Measurements from ENCODE around the gene ATP6V1G3. TPM values are rescaled to one million over a fixed set of nuclear protein-coding genes. Genes with fewer than 3 reads are reported as not detected.
"Not testable (repeated sequence)": the region's sequence is repeated elsewhere in the genome, so short reads cannot be mapped to it uniquely, and the experiment has no call there.

Gene ATP6V1G3
- total and polyA plus RNA-seq, 2 donors (not counting 1 experiment from before 2014, with no cell fraction given) = not detected

GRCh38 chr1:198524556-198524955 lies 15.9 kb downstream of the ATP6V1G3 start:
- no peak overlapping the region for H3K27ac ChIP-seq (ENCODE audit: insufficient read depth, low read length)
- H3K79me2 ChIP-seq (ENCODE audit: control insufficient read depth, insufficient read depth, low read length) = no peaks in the 10 kb centered on the region
- no peaks in the 10 kb centered on the region for H3K4me1 ChIP-seq (ENCODE audit: control insufficient read depth, extremely low read depth, insufficient read depth, low read length)
- no peak overlapping the region for H3K9ac ChIP-seq (ENCODE audit: insufficient read depth, low read length)
- H3K4me3 ChIP-seq (replicated peaks in 1 of 4; ENCODE audit: control extremely low read depth in 1 of 4, insufficient read depth in 1 of 4, low read depth in 3 of 4, low read length in 4 of 4) = no peak overlapping the region
- DNase-seq (ENCODE audit: low read depth in 2 of 2) = no peak
- no peaks in the 10 kb centered on the region for H3K27me3 ChIP-seq (ENCODE audit: control insufficient read depth, insufficient read depth, low read length)
- H3K36me3 ChIP-seq (ENCODE audit: control insufficient read depth, insufficient read depth, low read length) = no peaks in the 10 kb centered on the region
- no peaks in the 10 kb centered on the region for H4K20me1 ChIP-seq (ENCODE audit: control insufficient read depth, extremely low read depth, insufficient read depth, low read length)
- no peak overlapping the region for H3K4me2 ChIP-seq (ENCODE audit: extremely low read depth, insufficient read depth, low read length)
- H2AFZ ChIP-seq (ENCODE audit: low read length) = no peak overlapping the region
- TF ChIP-seq, protein P1, sequence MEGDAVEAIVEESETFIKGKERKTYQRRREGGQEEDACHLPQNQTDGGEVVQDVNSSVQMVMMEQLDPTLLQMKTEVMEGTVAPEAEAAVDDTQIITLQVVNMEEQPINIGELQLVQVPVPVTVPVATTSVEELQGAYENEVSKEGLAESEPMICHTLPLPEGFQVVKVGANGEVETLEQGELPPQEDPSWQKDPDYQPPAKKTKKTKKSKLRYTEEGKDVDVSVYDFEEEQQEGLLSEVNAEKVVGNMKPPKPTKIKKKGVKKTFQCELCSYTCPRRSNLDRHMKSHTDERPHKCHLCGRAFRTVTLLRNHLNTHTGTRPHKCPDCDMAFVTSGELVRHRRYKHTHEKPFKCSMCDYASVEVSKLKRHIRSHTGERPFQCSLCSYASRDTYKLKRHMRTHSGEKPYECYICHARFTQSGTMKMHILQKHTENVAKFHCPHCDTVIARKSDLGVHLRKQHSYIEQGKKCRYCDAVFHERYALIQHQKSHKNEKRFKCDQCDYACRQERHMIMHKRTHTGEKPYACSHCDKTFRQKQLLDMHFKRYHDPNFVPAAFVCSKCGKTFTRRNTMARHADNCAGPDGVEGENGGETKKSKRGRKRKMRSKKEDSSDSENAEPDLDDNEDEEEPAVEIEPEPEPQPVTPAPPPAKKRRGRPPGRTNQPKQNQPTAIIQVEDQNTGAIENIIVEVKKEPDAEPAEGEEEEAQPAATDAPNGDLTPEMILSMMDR (conservative IDR thresholded peaks at IDR 0.05 in 1 of 2, IDR thresholded peaks at IDR 0.05 in 1 of 2; ENCODE audit: low read depth in 1 of 2, low read length in 2 of 2) = no peak
- TF ChIP-seq EZH2 (IDR thresholded peaks at IDR 0.05; ENCODE audit: low read length, missing control alignments) = no peak
- H3K9me3 ChIP-seq (ENCODE audit: control insufficient read depth, insufficient read depth, low read depth, low read length) = no peaks in the 10 kb centered on the region

DNA sequence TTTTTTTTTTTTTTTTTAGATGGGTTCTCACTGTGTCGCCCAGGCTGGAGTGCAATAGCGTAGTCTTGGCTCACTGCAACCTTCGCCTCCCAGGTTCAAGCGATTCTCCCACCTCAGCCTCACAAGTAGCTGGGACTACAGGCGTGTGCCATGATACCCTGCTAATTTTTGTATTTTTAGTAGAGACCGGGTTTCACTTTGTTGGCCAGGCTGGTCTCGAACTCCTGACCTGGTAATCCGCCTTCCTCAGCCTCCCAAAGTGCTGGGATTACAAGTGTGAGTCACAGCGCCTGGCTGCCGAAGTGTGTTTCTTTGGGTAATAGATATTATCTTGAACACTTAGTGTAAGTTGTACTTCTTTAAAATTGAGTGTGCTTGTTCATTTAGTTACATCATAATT lies 16.4 kb downstream of the ATP6V1G3 start:
- not testable (repeated sequence) for H3K27me3 ChIP-seq (ENCODE audit: control insufficient read depth, insufficient read depth, low read length); H2AFZ ChIP-seq (ENCODE audit: low read length); H4K20me1 ChIP-seq (ENCODE audit: control insufficient read depth, extremely low read depth, insufficient read depth, low read length); H3K27ac ChIP-seq (ENCODE audit: insufficient read depth, low read length); H3K9ac ChIP-seq (ENCODE audit: insufficient read depth, low read length); H3K4me2 ChIP-seq (ENCODE audit: extremely low read depth, insufficient read depth, low read length); H3K79me2 ChIP-seq (ENCODE audit: control insufficient read depth, insufficient read depth, low read length); H3K4me3 ChIP-seq (replicated peaks in 1 of 4; ENCODE audit: control extremely low read depth in 1 of 4, insufficient read depth in 1 of 4, low read depth in 3 of 4, low read length in 4 of 4); H3K4me1 ChIP-seq (ENCODE audit: control insufficient read depth, extremely low read depth, insufficient read depth, low read length); DNase-seq (ENCODE audit: low read depth in 2 of 2); H3K9me3 ChIP-seq (ENCODE audit: control insufficient read depth, insufficient read depth, low read depth, low read length); H3K36me3 ChIP-seq (ENCODE audit: control insufficient read depth, insufficient read depth, low read length)

DNA sequence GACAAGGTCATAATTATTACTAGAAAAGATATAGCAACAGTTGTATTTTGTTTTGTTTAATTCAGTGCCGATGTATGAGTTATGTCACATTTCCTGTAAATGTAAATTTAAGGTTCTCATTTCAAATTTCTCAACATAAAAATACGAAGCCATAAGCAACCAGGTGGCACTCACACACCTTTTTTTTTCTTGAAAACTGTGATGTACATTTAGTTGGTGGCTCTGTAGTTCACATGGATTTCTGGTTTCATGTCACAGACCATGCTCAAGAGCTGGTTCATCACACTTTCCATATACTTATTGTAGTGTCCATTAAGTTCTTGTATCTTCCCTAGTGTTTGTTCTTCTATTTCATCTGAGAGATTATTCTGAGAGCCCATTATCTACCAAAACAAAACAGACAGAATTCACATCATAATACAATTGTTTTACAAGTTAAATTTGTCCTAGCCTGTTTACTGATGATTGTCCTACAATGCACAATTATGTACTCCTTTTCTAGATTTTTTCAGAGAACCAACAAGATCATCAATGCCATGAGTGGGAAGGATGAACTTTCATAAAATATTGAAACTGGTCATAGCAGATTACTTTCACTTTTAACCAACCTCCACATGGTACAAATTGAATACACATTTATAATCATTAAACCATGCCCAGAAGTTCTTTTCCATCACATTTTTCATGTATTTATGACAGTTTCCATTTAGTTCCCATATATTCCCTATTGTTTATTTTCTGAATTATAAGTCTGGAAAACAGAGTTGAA lies 17.1 kb downstream of the ATP6V1G3 start:
- no peak overlapping the region for H3K9ac ChIP-seq (ENCODE audit: insufficient read depth, low read length)
- H3K4me1 ChIP-seq (ENCODE audit: control insufficient read depth, extremely low read depth, insufficient read depth, low read length) = no peaks in the 10 kb centered on the region
- TF ChIP-seq, protein P1 (conservative IDR thresholded peaks at IDR 0.05 in 1 of 2, IDR thresholded peaks at IDR 0.05 in 1 of 2; ENCODE audit: low read depth in 1 of 2, low read length in 2 of 2) = no peak
- TF ChIP-seq EZH2 (IDR thresholded peaks at IDR 0.05; ENCODE audit: low read length, missing control alignments) = no peak
- H3K27me3 ChIP-seq (ENCODE audit: control insufficient read depth, insufficient read depth, low read length) = no peaks in the 10 kb centered on the region
- H4K20me1 ChIP-seq (ENCODE audit: control insufficient read depth, extremely low read depth, insufficient read depth, low read length) = no peaks in the 10 kb centered on the region
- no peak overlapping the region for H3K27ac ChIP-seq (ENCODE audit: insufficient read depth, low read length)
- H3K36me3 ChIP-seq (ENCODE audit: control insufficient read depth, insufficient read depth, low read length) = no peaks in the 10 kb centered on the region
- no peak overlapping the region for H3K4me3 ChIP-seq (replicated peaks in 1 of 4; ENCODE audit: control extremely low read depth in 1 of 4, insufficient read depth in 1 of 4, low read depth in 3 of 4, low read length in 4 of 4)
- no peak for DNase-seq (ENCODE audit: low read depth in 2 of 2)
- H2AFZ ChIP-seq (ENCODE audit: low read length) = no peak overlapping the region
- no peaks in the 10 kb centered on the region for H3K9me3 ChIP-seq (ENCODE audit: control insufficient read depth, insufficient read depth, low read depth, low read length)
- no peak overlapping the region for H3K4me2 ChIP-seq (ENCODE audit: extremely low read depth, insufficient read depth, low read length)
- H3K79me2 ChIP-seq (ENCODE audit: control insufficient read depth, insufficient read depth, low read length) = no peaks in the 10 kb centered on the region

All from fibroblast of lung (primary cell).